Measurements from ENCODE around the gene PPP3CA.

- TF ChIP-seq POLR2A (IDR thresholded peaks at IDR 0.05), result no peak
- TF ChIP-seq, protein P1, sequence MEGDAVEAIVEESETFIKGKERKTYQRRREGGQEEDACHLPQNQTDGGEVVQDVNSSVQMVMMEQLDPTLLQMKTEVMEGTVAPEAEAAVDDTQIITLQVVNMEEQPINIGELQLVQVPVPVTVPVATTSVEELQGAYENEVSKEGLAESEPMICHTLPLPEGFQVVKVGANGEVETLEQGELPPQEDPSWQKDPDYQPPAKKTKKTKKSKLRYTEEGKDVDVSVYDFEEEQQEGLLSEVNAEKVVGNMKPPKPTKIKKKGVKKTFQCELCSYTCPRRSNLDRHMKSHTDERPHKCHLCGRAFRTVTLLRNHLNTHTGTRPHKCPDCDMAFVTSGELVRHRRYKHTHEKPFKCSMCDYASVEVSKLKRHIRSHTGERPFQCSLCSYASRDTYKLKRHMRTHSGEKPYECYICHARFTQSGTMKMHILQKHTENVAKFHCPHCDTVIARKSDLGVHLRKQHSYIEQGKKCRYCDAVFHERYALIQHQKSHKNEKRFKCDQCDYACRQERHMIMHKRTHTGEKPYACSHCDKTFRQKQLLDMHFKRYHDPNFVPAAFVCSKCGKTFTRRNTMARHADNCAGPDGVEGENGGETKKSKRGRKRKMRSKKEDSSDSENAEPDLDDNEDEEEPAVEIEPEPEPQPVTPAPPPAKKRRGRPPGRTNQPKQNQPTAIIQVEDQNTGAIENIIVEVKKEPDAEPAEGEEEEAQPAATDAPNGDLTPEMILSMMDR (IDR thresholded peaks at IDR 0.05), result no peak
- no peak for TF ChIP-seq POLR2AphosphoS5 (IDR thresholded peaks at IDR 0.05)
- no peak for TF ChIP-seq EP300 (IDR thresholded peaks at IDR 0.05)
Measured at GRCh38 chr4:101315786-101316185, 31.5 kb downstream of the PPP3CA start.
